NCI-H460 (cell line): ENCODE measurements around the gene TMPRSS7. TPM values are rescaled to one million over a fixed set of nuclear protein-coding genes. Genes with fewer than 3 reads are reported as not detected.
"Not testable (repeated sequence)": the region's sequence is repeated elsewhere in the genome, so short reads cannot be mapped to it uniquely, and the experiment has no call there.

ENCODE experiments used
- DNase-seq: peaks from one replicate; pipeline ENCODE4 v3.0.0-alpha.2; 2016; ENCODE audit warnings: low read depth; ENCODE audit errors: extremely low read depth
- total RNA-seq: library from RNA; depleted of rRNA; stranded (reverse); fragments of >200 nt; shearing (Covaris generic); gene quantifications from 2 replicates; pipeline ENCODE4 v1.2.3, GENCODE V29; 2014

Gene TMPRSS7
- total RNA-seq, 1 experiment from 2014 or later, result 0.05 TPM

GRCh38 chr3:112011376-112011940 is 23.1 kb upstream of the TMPRSS7 start:
- DNase-seq, result no peak

- DNase-seq, result no peak
These were observed 22.1 kb upstream of the TMPRSS7 start for GRCh38 chr3:112012205-112012992.

- DNase-seq, result peak; percentile 68
These were observed 21.3 kb upstream of the TMPRSS7 start for GRCh38 chr3:112013058-112013783.

GRCh38 chr3:112013784-112014143 is 20.8 kb upstream of the TMPRSS7 start:
- DNase-seq, result no peak

GRCh38 chr3:112017091-112017490 is 17.4 kb upstream of the TMPRSS7 start:
- DNase-seq, result no peak

GRCh38 chr3:112018712-112019111 is 15.8 kb upstream of the TMPRSS7 start:
- DNase-seq, result no peak

GRCh38 chr3:112019716-112020115 is 14.8 kb upstream of the TMPRSS7 start:
- DNase-seq, result no peak

GRCh38 chr3:112020674-112021085 is 13.9 kb upstream of the TMPRSS7 start:
- no peak for DNase-seq

GRCh38 chr3:112027142-112027541 is 7.4 kb upstream of the TMPRSS7 start:
- DNase-seq, result no peak

GRCh38 chr3:112027826-112028225 is 6.7 kb upstream of the TMPRSS7 start:
- no peak for DNase-seq

- DNase-seq, result no peak
These were observed 3.6 kb upstream of the TMPRSS7 start for GRCh38 chr3:112030901-112031300.

- no peak for DNase-seq
These were observed 2.3 kb upstream of the TMPRSS7 start for GRCh38 chr3:112032098-112032731.

- DNase-seq, result no peak
These were observed 705 bp downstream of the TMPRSS7 start for GRCh38 chr3:112035241-112035640.

GRCh38 chr3:112037194-112037593 is 2.7 kb downstream of the TMPRSS7 start:
- not testable (repeated sequence) for DNase-seq

- DNase-seq, result no peak
These were observed 4.3 kb downstream of the TMPRSS7 start for GRCh38 chr3:112038863-112039262.

GRCh38 chr3:112041321-112041720 is 6.8 kb downstream of the TMPRSS7 start:
- no peak for DNase-seq

- DNase-seq, result no peak
These were observed 8.3 kb downstream of the TMPRSS7 start for GRCh38 chr3:112042842-112043280.

GRCh38 chr3:112043621-112044201 is 9.2 kb downstream of the TMPRSS7 start:
- peak; percentile 70 for DNase-seq

GRCh38 chr3:112046599-112046998 is 12.1 kb downstream of the TMPRSS7 start:
- no peak for DNase-seq

- no peak for DNase-seq
These were observed 12.7 kb downstream of the TMPRSS7 start for GRCh38 chr3:112047264-112047663.

- DNase-seq, result no peak
These were observed 14.4 kb downstream of the TMPRSS7 start for GRCh38 chr3:112048911-112049310.
